Psoas muscle (tissue), 8 donors: ENCODE results near the gene DMAC2. TPM values are rescaled to one million over a fixed set of nuclear protein-coding genes. Genes with fewer than 3 reads are reported as not detected.
A peak's percentile ranks its signal among the peaks of the same experiment; 100 is the strongest.

Experiments used
- ATAC-seq, 4 donors: fragments of 200-7000 bp; cut with Tn5 transposase; one replicate each; pipeline ENCODE4 v1.9.1; 2020; ENCODE audit warnings: moderate library complexity in 3 of 4, mild to moderate bottlenecking in 2 of 4
- DNase-seq, 2 donors: peaks; one replicate each; pipeline ENCODE4 v3.0.0-alpha.2; 2020
- H3K27ac ChIP-seq: fragments of 200-600 bp; one replicate; pipeline ENCODE4 v1.8.0; 2022
- H3K27me3 ChIP-seq, 3 donors: fragments of 200-600 bp in 1 of 3; one replicate each; pipeline versions ENCODE4 v1.6.1 to v1.8.0; 2013 to 2022; ENCODE audit warnings: low read length in 2 of 3, mild to moderate bottlenecking in 2 of 3, moderate library complexity in 1 of 3; ENCODE audit not compliant: insufficient read depth in 3 of 3
- H3K36me3 ChIP-seq, 2 donors: fragments of 200-600 bp in 1 of 2; one replicate each; pipeline versions ENCODE4 v1.6.1 to v1.8.0; 2013 to 2022; ENCODE audit warnings: low read depth in 1 of 2, mild to moderate bottlenecking in 1 of 2, moderate library complexity in 1 of 2; ENCODE audit not compliant: insufficient read depth in 1 of 2
- H3K4me1 ChIP-seq: fragments of 200-600 bp; one replicate; pipeline ENCODE4 v1.8.0; 2022
- H3K4me3 ChIP-seq: fragments of 200-600 bp; one replicate; pipeline ENCODE4 v1.8.0; 2022; ENCODE audit warnings: mild to moderate bottlenecking
- H3K9me3 ChIP-seq: fragments of 200-600 bp; one replicate; pipeline ENCODE4 v1.8.0; 2022
- WGBS, 3 donors: extraction: QIAGEN DNeasy Blood & Tissue Kit; methylation state at CpG; one replicate each; pipeline versions ENCODE4 v1.1.6 to v1.1.7; 2013; 5-methylcytosine and 5-hydroxymethylcytosine counted together
- intact Hi-C, 2 donors: fragments of 100-400 bp; cut with DNase I; formaldehyde crosslinking; loops; one replicate each; pipeline versions ENCODE4 v1.11.0 to v1.14.2; 2022
- polyA plus RNA-seq, 3 donors: library from polyadenylated mRNA; stranded (reverse); fragments of 200-250 nt; gene quantifications; one replicate each; pipeline ENCODE4 v1.2.3, GENCODE V29; 2013
- total RNA-seq, 4 donors: library from RNA; stranded (reverse); fragmentation: NEBNext Ultra II Directional in 2 of 4; extraction: Animal tissue kit (Norgen Biotek cat#: 25700) in 2 of 4; gene quantifications; one replicate each; pipeline versions ENCODE4 v1.2.1 to v1.2.4, GENCODE V29; 2021 to 2023
- TF ChIP-seq, protein P1 (sequence below): fragments of 200-600 bp; IDR thresholded peaks from one replicate; pipeline ENCODE4 v1.8.0; 2022; ENCODE audit warnings: antibody characterized with exemption
- donor health status: healthy with polysubstance abuse.
- donor health status: DM: no; HTN: no; CAD: no; lungs with moderate emphysema.
- donor health status: Bipolar disorder and iron deficiency.
- donor health status: healthy.
- donor health status: DM: yes; HTN: yes; CAD: no.
- donor health status: DM: no; HTN: no; CAD: no.
- donor health status: DM: no; HTN: no; CAD: no.
- donor health status: DM: yes; HTN: yes; CAD: no.

The DMAC2 gene
- total and polyA plus RNA-seq, 7 donors = 37.6 to 113 (median 68.5) TPM

DNA sequence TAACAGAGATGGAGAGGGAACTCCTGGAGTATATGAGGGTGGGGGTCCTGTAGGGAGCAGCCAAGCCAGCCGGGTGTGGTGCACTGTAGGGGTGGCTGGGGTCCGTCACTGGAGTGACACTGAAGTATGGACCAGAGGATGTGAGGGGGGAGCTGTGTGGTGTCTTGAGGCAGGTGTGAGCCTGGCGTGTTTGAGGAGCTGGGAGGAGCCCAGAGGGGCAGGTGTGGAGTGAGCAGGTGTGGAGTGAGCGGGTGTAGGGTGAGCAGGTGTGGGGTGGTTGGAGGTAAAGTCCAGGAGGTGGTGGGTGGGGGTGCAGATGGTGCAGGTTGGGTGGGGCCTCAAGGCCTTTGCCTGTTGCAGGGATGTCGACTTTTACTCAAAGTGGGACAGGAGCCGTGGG, 18.4 kb downstream of the DMAC2 start:
- 82 to 89% (median 84%) methylated on average over 6 of the region's 6 CpGs for WGBS, 3 donors
- intact Hi-C loops = no loop called here
- Histone ChIP-seq H3K27ac (no peak overlapping the region), H3K36me3 (peaks cover 10 to 93% of the 10 kb centered on the region in 2 donors), H3K4me1 (no peaks in the 10 kb centered on the region), H3K4me3 (no peak overlapping the region), H3K9me3 (no peaks in the 10 kb centered on the region), H3K27me3 (no peaks in the 10 kb centered on the region)
- ATAC-seq = peak in 1 of 4 donors; percentile 17
- no peak for DNase-seq
- TF ChIP-seq, protein P1, sequence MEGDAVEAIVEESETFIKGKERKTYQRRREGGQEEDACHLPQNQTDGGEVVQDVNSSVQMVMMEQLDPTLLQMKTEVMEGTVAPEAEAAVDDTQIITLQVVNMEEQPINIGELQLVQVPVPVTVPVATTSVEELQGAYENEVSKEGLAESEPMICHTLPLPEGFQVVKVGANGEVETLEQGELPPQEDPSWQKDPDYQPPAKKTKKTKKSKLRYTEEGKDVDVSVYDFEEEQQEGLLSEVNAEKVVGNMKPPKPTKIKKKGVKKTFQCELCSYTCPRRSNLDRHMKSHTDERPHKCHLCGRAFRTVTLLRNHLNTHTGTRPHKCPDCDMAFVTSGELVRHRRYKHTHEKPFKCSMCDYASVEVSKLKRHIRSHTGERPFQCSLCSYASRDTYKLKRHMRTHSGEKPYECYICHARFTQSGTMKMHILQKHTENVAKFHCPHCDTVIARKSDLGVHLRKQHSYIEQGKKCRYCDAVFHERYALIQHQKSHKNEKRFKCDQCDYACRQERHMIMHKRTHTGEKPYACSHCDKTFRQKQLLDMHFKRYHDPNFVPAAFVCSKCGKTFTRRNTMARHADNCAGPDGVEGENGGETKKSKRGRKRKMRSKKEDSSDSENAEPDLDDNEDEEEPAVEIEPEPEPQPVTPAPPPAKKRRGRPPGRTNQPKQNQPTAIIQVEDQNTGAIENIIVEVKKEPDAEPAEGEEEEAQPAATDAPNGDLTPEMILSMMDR = no peak

DNA sequence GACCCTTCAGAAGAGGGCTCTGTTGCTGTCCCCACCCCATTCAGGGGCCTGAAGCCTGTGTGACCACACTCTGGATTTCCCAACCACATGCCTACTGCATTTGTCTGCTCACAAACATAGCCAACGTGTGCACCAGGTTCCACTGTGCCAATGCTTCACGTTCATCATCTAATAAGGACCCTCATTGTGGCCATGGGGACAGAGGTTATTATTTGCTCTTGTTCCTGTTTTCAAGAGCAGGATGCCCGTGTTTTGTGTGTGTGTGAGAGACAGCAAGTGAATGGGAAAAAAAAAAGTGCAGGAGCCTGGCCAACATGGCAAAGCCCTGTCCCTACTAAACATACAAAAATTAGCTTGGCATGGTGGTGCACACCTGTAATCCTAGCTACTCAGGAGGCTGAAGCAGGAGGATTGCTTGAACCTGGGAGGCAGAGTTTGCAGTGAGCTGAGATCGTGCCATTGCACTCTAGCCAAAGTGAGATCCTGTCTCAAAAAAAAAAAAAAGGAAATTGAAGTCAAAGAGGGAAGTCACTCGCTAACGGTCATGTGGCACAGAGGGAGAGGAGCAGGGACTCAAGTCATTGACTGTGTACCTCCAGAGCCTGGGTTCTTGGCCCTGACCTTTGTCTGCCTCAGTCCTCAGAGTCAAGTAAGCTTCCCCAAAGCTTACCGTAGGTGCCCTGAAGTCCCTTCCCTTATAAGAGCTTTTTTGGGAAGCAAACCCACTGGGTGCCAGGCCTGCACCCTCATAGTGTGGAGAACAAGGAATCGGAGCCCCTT, 19.4 kb downstream of the DMAC2 start:
- no peak for ATAC-seq
- Histone ChIP-seq H3K27ac (no peak overlapping the region), H3K4me1 (no peaks in the 10 kb centered on the region), H3K9me3 (no peaks in the 10 kb centered on the region), H3K27me3 (no peaks in the 10 kb centered on the region), H3K36me3 (peaks cover 10 to 86% of the 10 kb centered on the region in 2 donors), H3K4me3 (no peak overlapping the region)
- WGBS, 3 donors = 72 to 76% (median 75%) methylated on average over 8 of the region's 8 CpGs
- DNase-seq = no peak
- TF ChIP-seq, protein P1 = no peak
- intact Hi-C loops = no loop called here

DNA sequence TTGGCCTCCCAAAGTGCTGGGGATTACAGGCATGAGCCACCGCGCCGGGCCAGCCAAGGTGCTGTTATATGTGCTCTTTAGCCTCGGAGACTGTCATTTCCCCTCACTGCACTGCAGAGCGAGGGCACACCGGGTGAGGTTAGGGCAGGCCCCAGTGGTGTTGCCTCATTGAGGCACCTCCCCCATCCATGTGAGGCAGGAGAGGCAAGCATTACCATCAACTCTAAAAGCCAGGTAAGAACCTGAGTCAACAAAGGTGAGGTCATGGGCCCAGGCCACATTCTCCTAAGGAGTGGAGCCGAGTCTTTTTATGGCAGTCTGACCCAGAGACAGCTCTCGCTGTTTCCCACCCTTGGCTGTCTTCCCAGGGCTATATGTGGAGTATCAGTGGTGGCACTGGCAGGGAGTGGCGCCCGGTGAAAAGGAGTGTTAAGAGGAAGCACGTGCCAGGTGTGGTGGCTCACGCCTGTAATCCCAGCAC, 23.5 kb downstream of the DMAC2 start:
- Histone ChIP-seq H3K9me3 (no peaks in the 10 kb centered on the region), H3K27me3 (no peaks in the 10 kb centered on the region), H3K36me3 (peaks cover 6 to 72% of the 10 kb centered on the region in 2 donors), H3K4me1 (peaks cover 34% of the 10 kb centered on the region), H3K27ac (peak overlapping the region; percentile 78), H3K4me3 (no peak overlapping the region)
- intact Hi-C loops = no loop called here
- TF ChIP-seq, protein P1 = no peak
- ATAC-seq = no peak
- DNase-seq = no peak
- WGBS, 3 donors = 87 to 90% (median 87%) methylated on average over 12 of the region's 12 CpGs

GRCh38 chr19:41415154-41415571, 24.5 kb downstream of the DMAC2 start:
- Histone ChIP-seq H3K27ac (peak overlapping the region; percentile 78), H3K9me3 (no peaks in the 10 kb centered on the region), H3K4me1 (peaks cover 44% of the 10 kb centered on the region), H3K27me3 (no peaks in the 10 kb centered on the region), H3K36me3 (peaks cover 4 to 68% of the 10 kb centered on the region in 2 donors), H3K4me3 (no peak overlapping the region)
- TF ChIP-seq, protein P1 = no peak
- intact Hi-C loops = no loop called here
- WGBS, 3 donors = 25 to 34% (median 28%) methylated on average over 9 of the region's 9 CpGs
- DNase-seq = peak; percentile 52 to 81
- peak; percentile 76 to 84 (median 80) for ATAC-seq
